ENCODE data around the gene HRH1. TPM values are rescaled to one million over a fixed set of nuclear protein-coding genes. Genes with fewer than 3 reads are reported as not detected.

Gene HRH1
- total and polyA plus RNA-seq, 2 experiments from 2014 or later = not detected

GRCh38 chr3:11235385-11235784 is 81.1 kb downstream of the HRH1 start:
- H3K79me2 ChIP-seq (replicated peaks; ENCODE audit: insufficient read depth) = no peaks in the 10 kb centered on the region
- no peaks in the 10 kb centered on the region for H3K36me3 ChIP-seq (ENCODE audit: insufficient read depth)
- TF ChIP-seq CREB1 (CRISPR knock-in tag; IDR thresholded peaks at IDR 0.05; ENCODE audit: low read depth) = no peak
- TF ChIP-seq POLR2AphosphoS5 (IDR thresholded peaks at IDR 0.05; ENCODE audit: low read depth) = no peak
- no peak for TF ChIP-seq EZH2phosphoT487 (IDR thresholded peaks at IDR 0.05; ENCODE audit: unreplicated experiment)
- TF ChIP-seq ZNF114 (CRISPR knock-in tag; IDR thresholded peaks at IDR 0.05) = no peak
- Mint-ChIP-seq H3K9me3 (no peaks in the 10 kb centered on the region; the same call in 2 of the 3 replicates), H3K27ac (no peak overlapping the region), H3K4me3 (no peak overlapping the region), H3K36me3 (ENCODE audit: low read depth) (no peaks in the 10 kb centered on the region), H3K27me3 (ENCODE audit: insufficient read depth, low read depth, poor library complexity) (no peaks in the 10 kb centered on the region), H3K4me1 (peaks cover 6% of the 10 kb centered on the region; the same call in 1 of the 3 replicates)
- DNase-seq (ENCODE audit: low spot score) (no peak), ATAC-seq (no peak)
- H3K4me3 ChIP-seq = no peak overlapping the region
- no peaks in the 10 kb centered on the region for H4K20me1 ChIP-seq (replicated peaks; ENCODE audit: insufficient read depth)
- no peak overlapping the region for H3K27ac ChIP-seq (ENCODE audit: low read depth)
- H3K9me2 ChIP-seq (ENCODE audit: insufficient read depth) = no peaks in the 10 kb centered on the region
- H3K4me1 ChIP-seq (ENCODE audit: insufficient read depth) = no peaks in the 10 kb centered on the region; the same call in 1 of the 2 replicates
- no peak overlapping the region for H2AFZ ChIP-seq
- H3K27me3 ChIP-seq (ENCODE audit: insufficient read depth) = no peaks in the 10 kb centered on the region
- H3F3A ChIP-seq (replicated peaks; ENCODE audit: low read depth) = no peaks in the 10 kb centered on the region
- no peak overlapping the region for H3K4me2 ChIP-seq

- Histone ChIP-seq H4K20me1 (replicated peaks; ENCODE audit: insufficient read depth) (no peaks in the 10 kb centered on the region), H3K36me3 (ENCODE audit: insufficient read depth) (no peaks in the 10 kb centered on the region), H3K4me2 (no peak overlapping the region), H3K27ac (ENCODE audit: low read depth) (no peak overlapping the region), H2AFZ (no peak overlapping the region), H3K9me2 (ENCODE audit: insufficient read depth) (no peaks in the 10 kb centered on the region), H3K79me2 (replicated peaks; ENCODE audit: insufficient read depth) (no peaks in the 10 kb centered on the region), H3K4me1 (ENCODE audit: insufficient read depth) (no peaks in the 10 kb centered on the region; the same call in 1 of the 2 replicates), H3K4me3 (no peak overlapping the region), H3K27me3 (ENCODE audit: insufficient read depth) (no peaks in the 10 kb centered on the region), H3F3A (replicated peaks; ENCODE audit: low read depth) (no peaks in the 10 kb centered on the region)
- Mint-ChIP-seq H3K27ac (peak overlapping the region; percentile 64; the same call in 1 of the 2 replicates), H3K4me1 (peaks cover 6% of the 10 kb centered on the region; the same call in 1 of the 3 replicates), H3K27me3 (ENCODE audit: insufficient read depth, low read depth, poor library complexity) (no peaks in the 10 kb centered on the region), H3K4me3 (no peak overlapping the region), H3K9me3 (no peaks in the 10 kb centered on the region; the same call in 2 of the 3 replicates), H3K36me3 (ENCODE audit: low read depth) (no peaks in the 10 kb centered on the region)
- ATAC-seq (peak; percentile 96), DNase-seq (ENCODE audit: low spot score) (peak; percentile 90)
- TF ChIP-seq CTCF (conservative IDR thresholded peaks at IDR 0.05; ENCODE audit: low read depth in 2 of 2) (peak; percentile 76 to 86), CREB1 (CRISPR knock-in tag; IDR thresholded peaks at IDR 0.05; ENCODE audit: low read depth) (peak; percentile 19; the same call in 1 of the 2 replicates), ZNF114 (CRISPR knock-in tag; IDR thresholded peaks at IDR 0.05) (no peak)
Observed at GRCh38 chr3:11236588-11237461, 82.5 kb downstream of the HRH1 start.

GRCh38 chr3:11238060-11238459 is 83.8 kb downstream of the HRH1 start:
- Mint-ChIP-seq H3K4me3 (no peak overlapping the region), H3K27me3 (ENCODE audit: insufficient read depth, low read depth, poor library complexity) (no peaks in the 10 kb centered on the region), H3K27ac (no peak overlapping the region), H3K9me3 (no peaks in the 10 kb centered on the region; the same call in 2 of the 3 replicates), H3K4me1 (peaks cover 6% of the 10 kb centered on the region; the same call in 1 of the 3 replicates), H3K36me3 (ENCODE audit: low read depth) (no peaks in the 10 kb centered on the region)
- no peaks in the 10 kb centered on the region for H3K9me2 ChIP-seq (ENCODE audit: insufficient read depth)
- H4K20me1 ChIP-seq (replicated peaks; ENCODE audit: insufficient read depth) = no peaks in the 10 kb centered on the region
- ATAC-seq (no peak), DNase-seq (ENCODE audit: low spot score) (no peak)
- no peaks in the 10 kb centered on the region for H3F3A ChIP-seq (replicated peaks; ENCODE audit: low read depth)
- no peaks in the 10 kb centered on the region; the same call in 1 of the 2 replicates for H3K4me1 ChIP-seq (ENCODE audit: insufficient read depth)
- H2AFZ ChIP-seq = no peak overlapping the region
- H3K27ac ChIP-seq (ENCODE audit: low read depth) = no peak overlapping the region
- H3K27me3 ChIP-seq (ENCODE audit: insufficient read depth) = no peaks in the 10 kb centered on the region
- H3K4me3 ChIP-seq = no peak overlapping the region
- H3K4me2 ChIP-seq = no peak overlapping the region
- no peaks in the 10 kb centered on the region for H3K79me2 ChIP-seq (replicated peaks; ENCODE audit: insufficient read depth)
- no peaks in the 10 kb centered on the region for H3K36me3 ChIP-seq (ENCODE audit: insufficient read depth)
- TF ChIP-seq EZH2 (IDR thresholded peaks at IDR 0.05; ENCODE audit: low read depth, unreplicated experiment) = no peak
- TF ChIP-seq ZNF114 (CRISPR knock-in tag; IDR thresholded peaks at IDR 0.05) = no peak
- TF ChIP-seq STAT1 (IDR thresholded peaks at IDR 0.05; ENCODE audit: unreplicated experiment) = no peak
- no peak for TF ChIP-seq JUNB (IDR thresholded peaks at IDR 0.05; ENCODE audit: unreplicated experiment)
- no peak for TF ChIP-seq ETS1 (IDR thresholded peaks at IDR 0.05)
- no peak for TF ChIP-seq EZH2phosphoT487 (IDR thresholded peaks at IDR 0.05; ENCODE audit: unreplicated experiment)
- no peak for TF ChIP-seq NANOG (IDR thresholded peaks at IDR 0.05; ENCODE audit: borderline replicate concordance)
- no peak for TF ChIP-seq POLR2AphosphoS5 (IDR thresholded peaks at IDR 0.05; ENCODE audit: low read depth)
- no peak for TF ChIP-seq ZNF331 (CRISPR knock-in tag; IDR thresholded peaks at IDR 0.05; ENCODE audit: low read depth)
- no peak for TF ChIP-seq CREB1 (CRISPR knock-in tag; IDR thresholded peaks at IDR 0.05; ENCODE audit: low read depth)
